SK-N-SH (cell line): ENCODE data around the gene POU2AF1. TPM values are rescaled to one million over a fixed set of nuclear protein-coding genes. Genes with fewer than 3 reads are reported as not detected.

Experiments used
- CTCF ChIA-PET: fragments of 300-600, 350-600 bp; formaldehyde crosslinking; extraction: SDS; loops from one replicate; lab custom pipeline; 2021; lab: Yijun Ruan, JAX
- POLR2A ChIA-PET: fragments of 350-600 bp; sonication (Branson Sonifier 250); formaldehyde crosslinking; extraction: SDS; loops from one replicate; lab custom pipeline; 2020; ENCODE audit warnings: antibody characterized with exemption, inconsistent platforms; lab: Yijun Ruan, JAX
- DNase-seq: peaks from one replicate; pipeline ENCODE4 v3.0.0; 2012
- H2AFZ ChIP-seq: fragments of 200-600 bp; sonication (generic); 2 replicates; pipeline ENCODE4 v1.8.1; 2016; ENCODE audit warnings: antibody characterized with exemption, mild to moderate bottlenecking, low read depth
- H3F3A ChIP-seq: fragments of 200-600 bp; sonication (generic); replicated peaks from 2 replicates; pipeline ENCODE3; 2016; ENCODE audit warnings: antibody characterized with exemption, mild to moderate bottlenecking; ENCODE audit not compliant: insufficient read depth
- H3K27ac ChIP-seq, 2 experiments: fragments of 200-500 bp in 1 of 2; fragments of 200-600 bp in 1 of 2; sonication (Bioruptor generic) in 1 of 2; sonication (generic), shearing (Covaris generic) in 1 of 2; 2 replicates each; pipeline versions ENCODE4 v1.5.1 to v1.6.1; 2014 to 2016; ENCODE audit warnings: low read depth in 2 of 2, inconsistent platforms in 1 of 2, low read length in 1 of 2, mild to moderate bottlenecking in 1 of 2, mixed read lengths in 1 of 2
- H3K27me3 ChIP-seq: fragments of 200-600 bp; sonication (generic), shearing (Covaris generic); 2 replicates; pipeline ENCODE4 v1.6.1; 2016; ENCODE audit warnings: mixed run types; ENCODE audit not compliant: insufficient read depth
- H3K36me3 ChIP-seq, 2 experiments: fragments of 200-500 bp in 1 of 2; fragments of 200-600 bp in 1 of 2; sonication (Bioruptor generic) in 1 of 2; sonication (generic) in 1 of 2; replicated peaks in 1 of 2; 2 replicates each; pipeline versions ENCODE3 to v1.5.1; 2014 to 2016; ENCODE audit warnings: low read length in 1 of 2, mild to moderate bottlenecking in 1 of 2; ENCODE audit not compliant: insufficient read depth in 2 of 2, control insufficient read depth in 1 of 2
- H3K4me1 ChIP-seq, 2 experiments: fragments of 200-500 bp in 1 of 2; fragments of 200-600 bp in 1 of 2; sonication (Bioruptor generic) in 1 of 2; sonication (generic), shearing (Covaris generic) in 1 of 2; 2 replicates each; pipeline versions ENCODE4 v1.5.1 to v1.6.1; 2014 to 2016; ENCODE audit warnings: low read depth in 1 of 2, low read length in 1 of 2, mixed run types in 1 of 2; ENCODE audit not compliant: insufficient read depth in 2 of 2, control insufficient read depth in 1 of 2
- H3K4me2 ChIP-seq: fragments of 200-600 bp; sonication (generic), shearing (Covaris generic); 2 replicates; pipeline ENCODE4 v1.6.1; 2017; ENCODE audit warnings: mixed run types
- H3K4me3 ChIP-seq, 2 experiments: fragments of 200-500 bp in 1 of 2; fragments of 200-600 bp in 1 of 2; sonication (Bioruptor generic) in 1 of 2; sonication (generic), shearing (Covaris generic) in 1 of 2; 2 replicates each; pipeline versions ENCODE4 v1.5.1 to v1.8.1; 2014 to 2016; ENCODE audit warnings: low read depth in 2 of 2, inconsistent platforms in 1 of 2, low read length in 1 of 2, mild to moderate bottlenecking in 1 of 2, mixed read lengths in 1 of 2, moderate library complexity in 1 of 2
- H3K79me2 ChIP-seq: fragments of 200-600 bp; sonication (generic); 2 replicates; pipeline ENCODE4 v1.8.1; 2017; ENCODE audit warnings: mild to moderate bottlenecking; ENCODE audit not compliant: insufficient read depth
- H3K9ac ChIP-seq: fragments of 200-600 bp; sonication (generic); 2 replicates; pipeline ENCODE4 v1.6.1; 2017; ENCODE audit warnings: mixed run types
- H3K9me2 ChIP-seq: fragments of 200-600 bp; sonication (generic); 2 replicates; pipeline ENCODE4 v1.6.1; 2017; ENCODE audit warnings: mixed run types
- H3K9me3 ChIP-seq: fragments of 200-600 bp; sonication (generic); 2 replicates; pipeline ENCODE4 v1.6.1; 2017; ENCODE audit warnings: mixed run types, mild to moderate bottlenecking, moderate library complexity
- H4K20me1 ChIP-seq: fragments of 200-600 bp; sonication (generic); 2 replicates; pipeline ENCODE4 v1.6.1; 2017; ENCODE audit warnings: mild to moderate bottlenecking, mixed run types; ENCODE audit not compliant: insufficient read depth
- EZH2phosphoT487 ChIP-seq: fragments of 200-600 bp; sonication (generic); IDR thresholded peaks from 2 replicates; pipeline ENCODE4 v1.6.1; 2017; ENCODE audit warnings: low read depth, mixed run types, mild to moderate bottlenecking, antibody characterized with exemption, moderate library complexity, borderline replicate concordance
- FOSL2 ChIP-seq: IDR thresholded peaks from 2 replicates; pipeline ENCODE4 v1.4.0; 2012; ENCODE audit warnings: low read depth, mild to moderate bottlenecking, moderate library complexity, borderline replicate concordance
- FOXJ3 ChIP-seq: sonication (generic); formaldehyde crosslinking; IDR thresholded peaks from 2 replicates; pipeline ENCODE4 v1.5.1; 2020; ENCODE audit warnings: mild to moderate bottlenecking, missing genetic modification reagents
- GABPA ChIP-seq: IDR thresholded peaks from 2 replicates; pipeline ENCODE4 v1.4.0; 2012; ENCODE audit warnings: low read depth, mild to moderate bottlenecking
- IRF3 ChIP-seq: fragments of 150-350 bp; IDR thresholded peaks from 2 replicates; pipeline ENCODE4 v1.6.1; 2016; ENCODE audit warnings: mild to moderate bottlenecking, low read depth, low read length
- JUND ChIP-seq: IDR thresholded peaks from 2 replicates; pipeline ENCODE4 v1.4.0; 2012
- MEF2A ChIP-seq: IDR thresholded peaks from 2 replicates; pipeline ENCODE4 v1.4.0; 2012; ENCODE audit warnings: low read depth, borderline replicate concordance
- NRF1 ChIP-seq: IDR thresholded peaks from 2 replicates; pipeline ENCODE4 v1.6.1; 2012; ENCODE audit warnings: low read depth, mild to moderate bottlenecking, low read length
- RAD21 ChIP-seq: IDR thresholded peaks from 2 replicates; pipeline ENCODE4 v1.6.1; 2012; ENCODE audit warnings: mild to moderate bottlenecking, low read length
- RCOR1 ChIP-seq: fragments of 150-350 bp; IDR thresholded peaks from 2 replicates; pipeline ENCODE4 v1.6.1; 2017; ENCODE audit warnings: antibody characterized with exemption, low read length
- REST ChIP-seq: IDR thresholded peaks from 2 replicates; pipeline ENCODE4 v1.6.1; 2012; ENCODE audit warnings: mild to moderate bottlenecking, low read depth, low read length, moderate library complexity
- SMC3 ChIP-seq: IDR thresholded peaks from 2 replicates; pipeline ENCODE4 v1.6.1; 2012; ENCODE audit warnings: low read depth, low read length, improper control_type of control experiment
- USF2 ChIP-seq: fragments of 150-350 bp; IDR thresholded peaks from 2 replicates; pipeline ENCODE4 v1.6.1; 2017; ENCODE audit warnings: antibody characterized with exemption, low read length, low read depth, borderline replicate concordance
- YY1 ChIP-seq: IDR thresholded peaks from 2 replicates; pipeline ENCODE4 v1.4.0; 2012; ENCODE audit warnings: low read depth, mild to moderate bottlenecking
- ZBTB33 ChIP-seq: IDR thresholded peaks from 2 replicates; pipeline ENCODE4 v1.4.0; 2012; ENCODE audit warnings: low read depth, borderline replicate concordance
- WGBS: methylation state at CpG from one replicate; pipeline ENCODE4 v1.1.6; 2017; ENCODE audit warnings: low lambda C conversion rate; 5-methylcytosine and 5-hydroxymethylcytosine counted together
- polyA plus RNA-seq, 3 experiments: library from polyadenylated mRNA; depleted of rRNA; stranded (reverse); fragments of >200 nt; gene quantifications; 2 replicates each; pipeline ENCODE4 v1.2.3, GENCODE V29; 2012

POU2AF1 gene
- polyA plus RNA-seq, 1 of the 3 experiments (the other 2 are of a cell fraction): 0.07 TPM

- no peaks in the 10 kb centered on the region for H3F3A ChIP-seq
- ChIA-PET CTCF (no interaction called here), POLR2A (no interaction called here)
- H4K20me1 ChIP-seq: no peaks in the 10 kb centered on the region
- TF ChIP-seq FOSL2 (no peak), JUND (no peak), YY1 (no peak), IRF3 (no peak), EZH2phosphoT487 (no peak), FOXJ3 (CRISPR knock-in tag) (no peak), RAD21 (no peak), USF2 (no peak), REST (no peak), MEF2A (no peak), NRF1 (no peak), ZBTB33 (no peak), SMC3 (no peak), GABPA (no peak), RCOR1 (no peak)
- no peaks in the 10 kb centered on the region for H3K4me1 ChIP-seq
- H3K27me3 ChIP-seq: no peaks in the 10 kb centered on the region
- H3K79me2 ChIP-seq: no peaks in the 10 kb centered on the region
- H3K9me2 ChIP-seq: no peaks in the 10 kb centered on the region
- no peak overlapping the region for H3K4me3 ChIP-seq
- no peaks in the 10 kb centered on the region; the same call in 1 of the 2 replicates for H3K9me3 ChIP-seq
- no peak overlapping the region for H3K9ac ChIP-seq
- H3K36me3 ChIP-seq: no peaks in the 10 kb centered on the region
- WGBS: 53% methylated on average over 8 of the region's 8 CpGs
- no peak overlapping the region for H3K4me2 ChIP-seq
- DNase-seq: no peak
- no peak overlapping the region for H3K27ac ChIP-seq
- H2AFZ ChIP-seq: no peak overlapping the region
These were observed 26.0 kb downstream of the POU2AF1 start for GRCh38 chr11:111352935-111353710.
